ENCODE results near the gene NKAIN1. TPM values are rescaled to one million over a fixed set of nuclear protein-coding genes. Genes with fewer than 3 reads are reported as not detected.

NKAIN1 gene
- total and polyA plus RNA-seq, 12 donors: 2.9 to 195 (median 10.5) TPM

- intact Hi-C loops (cut with DNase I): no loop called here
- Histone ChIP-seq H3K9me3 (replicated peaks in 1 of 3) (no peaks in the 10 kb centered on the region), H3K36me3 (replicated peaks in 1 of 2) (no peaks in the 10 kb centered on the region), H3K4me3 (no peak overlapping the region), H3K4me1 (replicated peaks in 1 of 2) (no peaks in the 10 kb centered on the region), H3K27ac (no peak overlapping the region), H3K27me3 (no peaks in the 10 kb centered on the region)
- DNase-seq: no peak
- no peak for TF ChIP-seq CTCF (IDR thresholded peaks at IDR 0.05)
- TF ChIP-seq POLR2A (IDR thresholded peaks at IDR 0.05): no peak
Measured at GRCh38 chr1:31228986-31229385, 10.7 kb downstream of the NKAIN1 start.

GRCh38 chr1:31227891-31228568 is 11.7 kb downstream of the NKAIN1 start:
- TF ChIP-seq CTCF (IDR thresholded peaks at IDR 0.05) (no peak), POLR2A (IDR thresholded peaks at IDR 0.05) (no peak)
- no peaks in the 10 kb centered on the region for H3K27me3 ChIP-seq
- no peak overlapping the region for H3K27ac ChIP-seq
- no peaks in the 10 kb centered on the region for H3K36me3 ChIP-seq (replicated peaks in 1 of 2)
- H3K4me1 ChIP-seq (replicated peaks in 1 of 2): no peaks in the 10 kb centered on the region
- WGBS, 4 donors: 78 to 86% (median 84%) methylated on average over 5 of the region's 5 CpGs
- no peak for DNase-seq
- no peaks in the 10 kb centered on the region for H3K9me3 ChIP-seq (replicated peaks in 1 of 3)
- H3K4me3 ChIP-seq: no peak overlapping the region
- intact Hi-C loops (cut with DNase I): no loop called here

- no peak for DNase-seq
- Histone ChIP-seq H3K27me3 (no peaks in the 10 kb centered on the region), H3K4me3 (no peak overlapping the region), H3K36me3 (replicated peaks in 1 of 2) (no peaks in the 10 kb centered on the region), H3K9me3 (replicated peaks in 1 of 3) (no peaks in the 10 kb centered on the region), H3K4me1 (replicated peaks in 1 of 2) (no peaks in the 10 kb centered on the region), H3K27ac (no peak overlapping the region)
- intact Hi-C loops (cut with DNase I): no loop called here
- TF ChIP-seq POLR2A (IDR thresholded peaks at IDR 0.05) (no peak), CTCF (IDR thresholded peaks at IDR 0.05) (no peak)
- 46 to 63% (median 59%) methylated on average over 8 to 9 of the region's 9 CpGs for WGBS, 4 donors
Measured at GRCh38 chr1:31224068-31224467, 15.6 kb downstream of the NKAIN1 start.

- Histone ChIP-seq H3K27ac (no peak overlapping the region), H3K9me3 (replicated peaks in 1 of 3) (no peaks in the 10 kb centered on the region), H3K4me1 (replicated peaks in 1 of 2) (no peaks in the 10 kb centered on the region), H3K36me3 (replicated peaks in 1 of 2) (no peaks in the 10 kb centered on the region), H3K27me3 (no peaks in the 10 kb centered on the region), H3K4me3 (no peak overlapping the region)
- intact Hi-C loops (cut with DNase I): no loop called here
- 69 to 83% (median 76%) methylated on average over 2 to 3 of the region's 3 CpGs for WGBS, 4 donors
- TF ChIP-seq CTCF (IDR thresholded peaks at IDR 0.05): no peak
- DNase-seq: no peak
Measured at GRCh38 chr1:31222176-31222575, 17.5 kb downstream of the NKAIN1 start.
